NCI-H446 (cell line): ENCODE results near the gene CPSF7.
"Not testable (repeated sequence)": the region's sequence is repeated elsewhere in the genome, so short reads cannot be mapped to it uniquely, and the experiment has no call there.

ENCODE experiments used
- DNase-seq, 2 experiments: peaks; one replicate each; lab custom pipeline; 2025; lab: John Stamatoyannopoulos, UW

Gene CPSF7, protein sequence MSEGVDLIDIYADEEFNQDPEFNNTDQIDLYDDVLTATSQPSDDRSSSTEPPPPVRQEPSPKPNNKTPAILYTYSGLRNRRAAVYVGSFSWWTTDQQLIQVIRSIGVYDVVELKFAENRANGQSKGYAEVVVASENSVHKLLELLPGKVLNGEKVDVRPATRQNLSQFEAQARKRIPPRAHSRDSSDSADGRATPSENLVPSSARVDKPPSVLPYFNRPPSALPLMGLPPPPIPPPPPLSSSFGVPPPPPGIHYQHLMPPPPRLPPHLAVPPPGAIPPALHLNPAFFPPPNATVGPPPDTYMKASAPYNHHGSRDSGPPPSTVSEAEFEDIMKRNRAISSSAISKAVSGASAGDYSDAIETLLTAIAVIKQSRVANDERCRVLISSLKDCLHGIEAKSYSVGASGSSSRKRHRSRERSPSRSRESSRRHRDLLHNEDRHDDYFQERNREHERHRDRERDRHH

DNA sequence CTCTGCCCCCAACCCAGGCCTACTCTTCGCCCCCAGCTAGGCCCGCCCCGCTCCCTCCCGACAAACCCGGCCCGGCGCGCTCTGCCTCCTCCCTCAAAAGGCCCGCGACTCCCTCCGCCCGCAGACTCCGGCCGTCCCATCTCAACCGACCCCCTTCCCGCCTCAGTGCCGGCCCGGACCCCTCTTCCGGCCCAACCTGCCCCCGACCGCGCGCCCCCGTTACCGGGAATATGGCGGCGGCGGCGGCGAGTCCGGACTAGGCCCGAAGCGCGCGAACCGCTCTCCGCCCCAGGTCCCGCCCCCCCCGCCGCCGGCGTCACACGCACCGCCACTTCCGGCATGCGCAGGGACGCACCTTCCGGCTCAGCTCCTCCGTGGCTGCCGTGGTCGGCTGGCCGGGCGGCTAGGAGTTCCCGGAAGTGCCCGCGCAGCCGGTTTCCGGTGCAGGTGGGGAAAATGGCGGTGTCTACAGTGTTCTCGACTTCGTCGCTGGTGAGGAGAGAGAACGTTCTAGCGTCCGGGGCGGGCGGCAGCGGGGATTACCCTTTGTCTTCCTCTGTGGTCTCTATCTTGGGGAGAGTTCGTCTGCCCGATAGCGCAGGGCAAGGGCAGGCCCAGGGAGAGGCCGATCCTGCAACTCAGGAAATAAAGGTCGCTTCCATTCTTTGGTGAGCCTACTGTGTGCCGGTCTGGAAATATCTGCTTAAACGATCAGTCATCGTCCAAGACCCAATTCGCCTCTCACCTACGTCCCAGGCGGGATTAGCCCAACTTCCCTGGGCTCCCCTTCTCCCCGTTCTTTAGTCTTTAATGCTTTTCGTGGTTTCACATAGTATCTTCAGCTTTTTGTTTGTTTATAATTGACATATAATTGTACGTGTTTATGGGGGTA lies at the start of gene CPSF7, which contains the start of gene SDHAF2:
CPSF7 (minus strand) TSS at position 285 of the 892 bp plus-strand sequence. CDS start 740 bp downstream, outside the sequence.
SDHAF2 (plus strand) TSS at position 434 of the 892 bp plus-strand sequence; CDS start at position 457, 23 bp downstream.
- DNase-seq, result peak; percentile 84 to 98

DNA sequence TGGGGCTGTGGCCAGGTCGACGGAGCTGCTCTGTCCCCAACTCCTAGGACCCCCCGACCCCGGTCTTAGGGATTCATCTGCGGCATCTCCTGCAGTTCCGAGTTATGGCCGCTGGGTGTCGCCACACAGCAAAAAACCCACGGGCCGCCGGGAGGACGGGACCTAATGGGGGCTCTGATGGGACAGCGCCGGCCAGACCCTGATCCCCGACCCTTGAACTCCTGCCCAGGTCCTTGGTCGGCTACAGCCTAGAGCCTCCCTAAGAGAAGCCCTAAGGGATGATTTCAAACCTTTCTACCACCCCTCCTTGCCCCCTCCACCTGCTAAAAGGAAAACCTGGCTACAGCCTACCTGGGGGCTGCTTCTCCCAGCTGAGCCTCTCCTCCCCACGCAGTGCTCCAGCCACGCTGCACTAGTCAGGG lies 48.0 kb upstream of the CPSF7 start:
- DNase-seq, result peak in 1 of 2 experiments; percentile 48

DNA sequence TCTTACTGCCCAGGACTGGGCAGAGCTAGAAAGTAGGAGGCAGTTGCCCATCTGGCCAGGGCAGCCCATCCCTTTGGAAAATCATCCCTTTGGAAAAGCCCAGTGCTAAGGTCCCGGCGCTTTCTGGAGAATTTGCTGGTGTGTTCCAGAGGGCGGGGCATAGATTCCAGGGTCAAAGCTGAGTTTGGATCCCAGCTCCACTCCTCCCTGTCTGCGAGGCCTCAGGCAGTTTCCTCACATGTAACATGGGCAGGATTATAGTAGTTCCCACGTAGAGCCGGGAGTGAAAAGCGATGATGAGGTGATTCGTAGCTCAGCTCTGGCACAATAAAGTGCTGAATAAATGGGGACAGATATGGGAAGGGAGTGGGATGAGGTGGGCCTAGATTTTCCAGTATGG lies 47.4 kb upstream of the CPSF7 start:
- no peak for DNase-seq

DNA sequence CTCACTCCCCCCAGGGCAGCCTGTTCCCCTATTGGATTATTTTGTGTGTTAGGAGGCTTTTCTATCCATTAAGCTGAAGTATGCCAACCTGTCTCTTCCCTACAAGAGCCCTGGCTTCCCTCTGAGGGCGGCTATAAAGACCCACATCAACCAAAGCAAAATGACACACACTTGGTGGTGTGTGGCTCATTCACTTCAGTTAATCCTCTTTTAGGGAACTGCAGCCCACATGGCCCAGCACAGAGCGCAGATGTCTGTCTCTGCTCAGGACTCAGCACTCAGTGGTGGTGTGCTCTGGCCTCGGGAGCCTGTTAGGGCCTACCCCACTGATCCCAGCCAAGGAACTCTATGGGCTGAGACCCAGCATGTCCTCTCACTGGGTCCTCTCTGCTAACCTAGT lies 46.6 kb upstream of the CPSF7 start:
- no peak for DNase-seq

DNA sequence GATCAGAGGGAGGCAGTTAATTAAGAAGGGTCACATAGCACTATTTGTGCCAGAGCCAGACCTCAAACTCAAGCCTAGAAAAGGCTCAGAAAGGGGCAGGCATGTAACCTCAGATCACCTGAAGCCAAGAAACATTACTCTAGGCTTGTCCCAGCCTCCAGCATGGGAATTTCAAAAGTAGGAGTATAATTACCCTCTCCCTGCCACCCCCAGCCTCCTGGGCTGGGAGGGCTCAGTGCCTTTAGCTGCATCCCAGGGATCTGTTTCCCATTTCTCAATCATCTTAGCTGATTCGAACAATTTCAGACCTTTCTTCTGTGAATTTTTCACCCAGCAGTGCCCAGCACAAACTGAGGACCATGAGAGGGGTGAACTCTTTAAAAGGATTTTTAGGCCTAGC lies 45.7 kb upstream of the CPSF7 start:
- DNase-seq, result no peak

DNA sequence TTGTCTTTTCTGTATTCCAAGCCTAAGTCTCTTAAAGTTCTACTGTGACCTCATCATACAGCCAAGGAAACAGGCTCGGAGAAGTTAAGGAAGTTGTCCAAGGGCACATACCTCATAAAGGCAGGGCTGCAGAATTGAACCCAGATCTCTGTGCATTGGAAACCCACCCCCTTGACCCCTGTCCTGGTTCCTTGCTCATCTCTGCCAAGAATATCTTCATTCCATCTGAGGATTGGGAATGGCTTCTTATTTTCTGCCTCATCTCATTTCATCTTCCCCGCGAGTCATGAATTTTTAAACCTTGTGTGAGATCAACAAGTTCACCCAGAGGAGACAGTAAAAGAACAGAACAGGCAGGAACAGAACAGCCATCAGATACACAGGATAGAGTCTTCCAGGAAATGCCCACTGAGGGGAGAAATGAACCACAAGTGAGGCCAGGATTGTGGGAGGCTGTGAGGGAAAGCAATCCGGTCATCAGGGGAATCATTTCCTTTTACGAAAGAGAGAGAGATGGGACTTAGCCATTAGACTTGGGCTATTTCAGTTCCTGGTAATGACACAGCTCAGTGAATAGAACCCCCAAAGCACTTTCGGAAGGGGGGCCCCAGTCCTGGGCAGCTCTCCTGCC lies 44.4 kb upstream of the CPSF7 start:
- DNase-seq, result no peak

DNA sequence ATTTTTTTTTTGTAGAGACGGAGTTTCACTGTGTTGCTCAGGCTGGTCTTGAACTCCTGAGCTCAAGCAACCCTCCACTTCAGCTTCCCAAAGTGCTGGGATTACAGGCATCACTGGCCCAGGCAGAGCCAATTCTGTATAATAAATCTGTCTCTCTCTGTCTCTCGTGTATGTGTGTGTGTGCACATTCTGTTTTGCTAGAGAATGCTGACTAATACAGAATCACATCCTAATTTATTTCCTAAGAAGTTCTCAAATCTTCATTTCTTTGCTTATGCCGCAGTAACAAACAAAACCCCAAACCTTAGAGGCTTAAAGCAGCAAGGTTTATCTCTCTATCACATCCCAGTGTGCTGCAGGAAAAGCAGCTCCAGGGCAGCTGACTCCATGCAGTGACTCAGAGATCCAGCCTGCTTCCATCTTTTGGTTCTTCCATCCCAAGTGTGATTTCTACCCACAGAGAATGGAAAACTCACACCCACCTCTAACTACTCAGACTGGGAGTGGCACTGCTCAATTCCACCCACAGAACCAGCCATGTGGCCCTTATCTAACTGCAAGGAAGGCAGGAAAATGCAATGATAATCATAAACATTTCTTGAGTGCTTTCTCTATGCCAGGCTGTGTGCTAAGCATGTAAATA lies 43.7 kb upstream of the CPSF7 start:
- DNase-seq, result no peak

DNA sequence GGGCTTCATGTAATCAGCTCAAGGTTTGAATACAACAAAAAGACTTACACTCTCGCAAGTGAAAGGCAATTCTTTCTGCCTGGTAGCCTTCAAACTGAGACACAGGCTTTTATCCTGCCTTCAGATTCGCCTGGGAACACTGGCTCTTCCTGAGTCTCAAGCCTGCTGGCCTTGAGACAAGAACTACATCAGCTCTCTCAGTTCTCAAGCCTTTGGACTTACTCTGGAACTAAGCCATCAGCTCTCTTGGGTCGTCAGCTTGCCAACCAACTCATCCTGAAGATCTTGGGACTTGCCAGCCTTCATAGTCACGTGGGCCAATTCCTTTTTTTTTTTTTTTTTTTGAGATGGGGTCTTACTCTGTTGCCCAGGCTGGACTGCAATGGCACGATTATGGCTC lies 43.1 kb upstream of the CPSF7 start:
- peak; percentile 75 to 91 for DNase-seq

DNA sequence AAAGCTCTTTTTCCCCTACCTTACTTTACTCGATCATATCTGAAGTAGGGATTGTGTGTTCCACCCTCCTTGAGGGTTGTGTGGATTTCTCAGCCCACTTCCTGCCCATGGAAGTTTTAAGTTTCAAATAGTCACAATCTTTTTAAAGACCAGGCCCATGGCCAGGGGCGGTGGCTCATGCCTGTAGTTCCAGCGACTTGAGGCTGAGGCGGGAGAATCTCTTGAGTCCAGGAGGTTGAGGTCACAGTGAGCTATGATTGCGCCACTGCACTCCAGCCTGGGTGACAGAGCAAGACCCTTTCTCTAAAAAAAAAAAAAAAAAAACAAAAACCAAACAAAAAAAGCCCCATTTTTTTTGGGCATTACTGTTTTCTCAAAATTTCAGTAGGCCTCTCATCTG lies 42.5 kb upstream of the CPSF7 start:
- DNase-seq, result no peak

DNA sequence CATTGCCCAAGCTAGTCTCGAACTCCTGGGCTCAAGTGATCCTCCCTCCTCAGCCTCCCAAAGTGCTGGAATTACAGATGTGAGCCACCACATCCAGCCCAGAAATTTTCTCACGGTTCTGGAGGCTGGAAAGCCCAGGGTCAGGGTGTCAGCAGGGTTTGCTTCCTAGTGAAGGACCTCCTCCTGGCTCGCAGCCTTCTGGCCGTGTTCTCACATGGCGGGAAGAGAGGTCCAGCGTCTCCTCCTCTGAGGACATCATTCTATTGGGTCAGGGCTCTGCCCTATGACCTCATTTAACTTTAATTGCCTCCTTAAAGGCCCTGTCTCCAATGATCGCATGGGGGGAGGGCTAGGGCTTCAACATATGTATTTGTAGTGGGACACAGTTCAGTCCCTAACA lies 38.2 kb upstream of the CPSF7 start:
- no peak for DNase-seq

DNA sequence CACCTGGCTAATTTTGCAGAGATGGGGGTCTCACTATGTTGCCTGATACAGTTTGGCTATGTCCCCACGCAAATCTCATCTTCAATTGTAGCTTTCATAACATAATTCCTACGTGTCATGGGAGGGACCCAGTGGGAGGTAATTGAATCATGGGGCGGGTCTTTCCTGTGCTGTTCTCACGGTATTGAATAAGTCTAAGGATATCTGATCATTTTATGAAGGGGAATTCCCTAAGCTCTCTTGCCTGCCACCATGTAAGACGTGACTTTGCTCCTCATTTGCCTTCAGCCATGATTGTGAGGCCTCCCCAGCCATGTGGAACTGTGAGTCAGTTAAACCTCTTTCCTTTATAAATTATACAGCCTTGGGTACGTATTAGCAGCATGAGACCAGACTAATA lies 37.8 kb upstream of the CPSF7 start:
- DNase-seq, result not testable (repeated sequence)

DNA sequence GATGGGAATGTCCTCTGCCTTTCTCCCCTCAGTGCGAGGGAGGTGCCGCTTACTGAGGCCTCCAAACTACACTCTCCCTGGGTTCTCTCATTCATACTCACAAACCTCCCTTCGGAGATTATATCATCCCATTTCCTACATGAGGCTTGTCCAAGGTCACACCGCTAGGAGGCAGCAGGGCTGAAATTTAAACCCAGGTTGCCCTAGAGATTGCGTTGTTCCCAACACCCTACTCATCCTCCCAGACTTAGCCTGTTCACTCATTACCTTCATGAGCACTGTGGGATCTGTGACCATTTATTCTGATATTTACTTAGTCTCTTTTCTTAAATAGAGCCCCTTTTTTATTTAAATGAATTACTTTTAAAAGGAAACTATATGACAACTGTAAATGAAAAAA lies 31.2 kb upstream of the CPSF7 start:
- no peak for DNase-seq

DNA sequence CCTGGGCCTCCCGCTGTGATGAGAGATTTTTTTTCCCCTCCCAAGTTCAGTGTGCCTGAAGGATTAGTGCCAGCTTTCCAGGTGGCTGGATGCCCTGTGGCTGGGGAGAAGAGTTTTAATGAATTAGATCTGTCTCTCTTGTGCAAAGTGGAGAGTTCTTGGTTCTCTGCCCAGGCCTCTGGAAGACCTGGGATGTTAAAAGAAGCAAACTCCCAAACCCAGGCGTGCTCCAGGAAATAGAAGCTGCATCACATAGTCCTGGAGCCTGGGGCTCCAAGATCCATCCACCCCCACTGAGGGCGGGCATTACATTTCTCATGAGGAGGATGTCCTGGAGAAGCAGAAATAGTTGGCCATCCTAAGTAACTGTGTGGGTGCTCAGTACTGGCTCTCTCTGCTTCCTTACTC lies 30.7 kb upstream of the CPSF7 start:
- peak; percentile 73 to 94 for DNase-seq

DNA sequence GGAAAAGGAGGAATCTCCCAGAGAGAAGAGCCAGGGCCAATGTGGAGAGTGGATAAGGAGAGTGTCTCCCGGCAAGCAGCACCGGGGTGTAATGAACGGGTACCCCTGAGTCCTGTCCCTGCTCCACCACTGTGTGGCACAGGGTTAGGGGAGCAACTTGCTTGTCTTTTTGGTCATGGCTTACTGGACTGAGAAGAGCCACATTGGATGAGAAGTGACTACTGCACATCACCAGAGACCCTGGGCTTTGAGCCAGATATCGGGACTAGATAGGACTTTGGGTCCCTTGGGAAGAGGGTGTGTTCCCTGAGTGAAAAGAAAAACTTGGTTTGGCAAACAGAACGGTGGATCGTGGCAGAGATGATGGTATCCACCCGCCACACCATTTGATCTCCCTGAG lies 24.7 kb upstream of the CPSF7 start:
- no peak for DNase-seq

DNA sequence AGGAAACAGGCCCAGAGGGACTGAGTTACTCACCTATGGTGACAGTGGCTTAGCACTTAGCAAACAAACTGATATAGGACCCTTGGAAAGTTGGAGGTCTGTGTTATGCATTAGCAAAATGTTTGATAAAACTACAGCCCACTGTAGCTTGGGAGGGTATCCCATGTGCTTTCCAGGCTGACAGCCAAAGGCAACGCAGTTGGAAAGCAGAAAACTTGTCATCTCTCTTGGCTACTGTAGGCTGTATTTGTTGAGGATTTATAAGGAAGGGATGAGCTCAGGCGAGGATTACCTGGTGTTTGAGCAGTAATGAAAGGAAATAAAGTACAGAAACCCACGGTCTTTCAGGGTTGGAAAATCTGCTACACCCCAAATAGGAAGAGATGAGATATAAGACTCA lies 23.9 kb upstream of the CPSF7 start:
- peak in 1 of 2 experiments; percentile 18 for DNase-seq

DNA sequence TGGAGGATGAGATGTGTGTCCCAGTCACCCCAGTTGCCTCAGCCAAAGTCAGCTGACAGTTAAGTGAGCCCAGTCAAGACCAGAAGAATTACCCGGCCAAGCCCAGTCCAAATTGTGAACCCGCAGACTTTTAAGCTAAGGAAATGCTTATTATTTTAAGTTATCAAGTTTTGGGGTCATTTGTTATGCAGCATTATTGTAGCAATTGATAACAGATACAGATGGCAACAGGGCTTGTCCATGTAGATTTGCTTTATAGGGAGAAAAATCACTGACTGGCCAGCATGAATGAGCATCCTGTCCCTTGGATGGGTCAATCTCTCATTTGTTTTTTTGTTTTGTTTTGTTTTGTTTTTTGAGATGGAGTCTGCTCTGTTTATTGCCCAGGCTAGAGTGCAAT lies 23.1 kb upstream of the CPSF7 start:
- no peak for DNase-seq

DNA sequence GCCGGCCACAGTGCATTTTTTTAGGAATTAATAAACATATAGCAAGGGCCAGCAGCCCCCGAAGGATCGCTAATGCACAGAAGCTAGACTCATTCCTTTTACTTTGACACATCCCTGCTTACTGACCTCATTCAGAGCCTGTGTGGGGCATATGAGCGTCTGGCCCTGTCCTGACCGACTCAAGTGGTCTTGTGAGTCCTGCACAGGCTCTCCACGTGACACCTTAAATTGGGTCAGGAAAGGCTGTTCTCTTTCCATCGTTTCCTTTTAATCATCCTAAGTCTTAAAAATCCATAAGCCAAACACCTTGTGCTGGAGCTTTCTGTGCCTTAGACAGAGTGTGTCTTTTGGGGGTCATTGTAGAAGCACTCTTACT lies 18.8 kb upstream of the CPSF7 start:
- DNase-seq, result no peak

DNA sequence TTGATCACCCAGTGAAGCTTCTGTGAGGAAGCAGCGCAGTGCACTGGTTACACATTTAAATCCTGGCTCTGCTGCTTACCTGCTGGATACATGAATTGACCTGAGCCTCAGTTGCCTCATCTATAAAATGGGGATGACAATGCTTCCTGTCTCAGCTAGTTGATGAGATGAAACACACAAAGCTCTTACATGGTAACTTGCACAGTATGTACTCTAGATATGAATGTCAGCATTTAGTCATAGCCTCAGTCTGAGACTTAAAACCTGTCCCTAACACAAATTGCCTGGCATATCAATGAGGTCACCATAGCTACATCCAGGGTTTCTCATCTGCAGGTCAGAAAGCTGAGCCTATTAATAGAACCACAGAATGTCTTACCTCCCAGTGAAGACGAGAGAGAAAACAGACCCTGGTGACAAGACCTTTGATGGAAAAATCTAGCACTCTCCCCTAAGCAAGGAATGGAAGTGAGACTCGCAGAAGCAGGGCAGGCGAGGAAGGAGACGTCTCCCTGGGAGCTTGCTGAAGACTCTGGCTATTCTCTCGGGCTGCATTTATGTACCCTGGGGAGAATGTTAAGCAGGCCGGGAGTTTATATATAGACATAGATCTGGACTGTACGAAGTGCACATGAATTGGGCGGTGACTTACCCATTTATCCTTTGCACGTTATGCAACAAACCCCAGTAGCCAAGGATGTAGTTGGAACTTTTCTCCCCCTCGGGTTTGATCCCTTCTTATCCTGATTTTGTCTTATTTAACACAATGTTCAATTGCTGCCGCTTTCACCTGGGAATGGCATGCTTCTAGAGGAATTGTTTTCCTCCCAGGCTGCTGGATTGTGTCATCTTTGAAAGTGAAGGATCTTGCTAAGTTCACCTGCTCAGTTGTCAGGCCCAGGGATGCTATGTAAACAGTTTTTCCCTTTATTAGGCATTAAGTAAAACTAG lies 18.1 kb upstream of the CPSF7 start:
- DNase-seq, result no peak

DNA sequence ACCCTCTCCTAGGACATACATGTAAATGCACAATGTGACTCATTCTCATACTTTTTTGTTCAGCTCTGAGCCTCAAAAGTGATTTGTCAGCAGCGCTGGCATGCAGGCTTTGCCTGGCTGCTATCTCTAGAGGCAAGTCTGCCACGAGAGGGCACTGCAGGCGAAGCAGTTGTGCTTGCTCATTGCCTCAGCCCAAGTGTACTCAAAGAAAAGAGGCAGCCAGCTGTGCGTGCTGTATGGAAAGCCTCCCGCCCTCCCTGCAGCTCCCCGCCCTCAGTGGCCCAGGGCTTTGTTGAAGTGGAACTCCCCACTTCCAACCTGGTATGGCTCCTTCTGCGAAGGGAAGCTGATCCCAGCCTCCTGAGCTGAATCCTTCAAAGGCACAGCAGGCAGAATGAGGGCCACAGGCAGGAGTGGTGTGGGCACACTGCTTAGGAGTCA lies 16.5 kb upstream of the CPSF7 start:
- peak; percentile 87 to 91 for DNase-seq

DNA sequence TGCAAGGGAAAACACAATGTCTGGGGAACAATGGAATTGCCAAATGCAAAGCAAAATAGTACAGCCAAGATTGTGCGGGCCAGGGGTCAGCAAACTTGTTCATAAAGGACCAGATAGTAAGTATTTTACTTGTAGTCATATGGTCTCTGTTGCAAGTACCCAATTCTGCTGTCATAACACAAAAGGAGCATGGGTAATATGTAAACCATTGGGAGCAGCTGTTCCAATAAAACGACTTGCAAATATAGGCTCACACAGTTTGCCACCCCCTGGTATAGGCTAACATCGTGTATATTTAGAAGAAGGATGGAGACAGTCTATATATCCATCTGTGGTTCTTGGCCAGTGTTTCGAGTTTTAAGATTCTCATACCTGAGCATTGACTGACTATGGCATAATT lies 15.7 kb upstream of the CPSF7 start:
- no peak for DNase-seq

DNA sequence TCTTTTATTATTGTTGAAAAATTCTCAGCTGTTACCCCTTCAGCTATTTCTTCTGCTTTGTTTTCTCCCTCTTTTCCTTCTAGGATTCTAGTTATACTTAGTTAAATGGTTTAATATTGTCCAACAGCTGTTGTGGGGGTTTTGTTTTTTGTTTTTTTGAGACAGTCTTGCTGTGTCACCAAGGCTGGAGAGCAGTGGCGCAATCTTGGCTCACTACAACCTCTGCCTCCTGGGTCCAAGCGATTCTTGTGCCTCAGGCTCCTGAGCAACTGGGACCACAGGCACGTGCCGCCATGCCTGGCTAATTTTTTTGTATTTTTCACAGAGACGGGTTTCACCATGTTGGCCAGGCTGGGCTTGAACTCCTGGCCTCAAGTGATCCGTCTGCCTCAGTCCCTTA lies 12.8 kb upstream of the CPSF7 start:
- DNase-seq, result no peak
